Mesenteric fat pad (tissue), 1 donor: ENCODE results near the gene MINDY4. TPM values are rescaled to one million over a fixed set of nuclear protein-coding genes. Genes with fewer than 3 reads are reported as not detected.

Experiments
- DNase-seq: peaks from one replicate; pipeline ENCODE4 v3.0.0-alpha.2; 2020; ENCODE audit warnings: low spot score
- total RNA-seq: library from RNA; stranded (reverse); fragmentation: NEBNext Ultra II Directional; extraction: Animal tissue kit (Norgen Biotek cat#: 25700); gene quantifications from one replicate; pipeline ENCODE4 v1.2.1, GENCODE V29; 2021
- donor health status: DM: yes; HTN: yes; CAD: no.

MINDY4 gene
- total RNA-seq, 1 donor from 2014 or later = 6.8 TPM

DNA sequence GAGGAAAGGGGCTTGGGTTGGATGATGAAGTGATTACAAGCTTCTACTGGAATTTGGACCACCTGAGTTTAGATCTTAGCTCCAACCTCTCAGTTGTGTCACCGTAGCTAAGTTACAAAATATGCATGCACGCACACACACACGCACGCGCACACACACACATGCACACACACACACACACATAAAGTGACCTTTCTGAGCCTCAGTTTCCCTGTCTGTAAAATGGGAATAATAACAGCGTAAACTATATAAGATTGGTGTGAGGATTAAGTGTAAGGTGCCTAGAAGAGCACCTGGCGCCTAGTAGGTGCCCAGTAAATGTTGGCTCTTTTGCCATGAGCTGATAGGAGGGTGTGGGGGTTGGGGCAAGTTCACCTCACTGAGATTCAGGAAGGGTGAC, 127.8 kb downstream of the MINDY4 start:
- DNase-seq = no peak

GRCh38 chr7:30899630-30900029, 128.4 kb downstream of the MINDY4 start:
- DNase-seq = no peak

- no peak for DNase-seq
Measured at GRCh38 chr7:30900053-30900452, 128.8 kb downstream of the MINDY4 start.

GRCh38 chr7:30900803-30901362, 129.7 kb downstream of the MINDY4 start:
- DNase-seq = no peak

- DNase-seq = no peak
Measured at GRCh38 chr7:30901856-30902255, 130.6 kb downstream of the MINDY4 start.

DNA sequence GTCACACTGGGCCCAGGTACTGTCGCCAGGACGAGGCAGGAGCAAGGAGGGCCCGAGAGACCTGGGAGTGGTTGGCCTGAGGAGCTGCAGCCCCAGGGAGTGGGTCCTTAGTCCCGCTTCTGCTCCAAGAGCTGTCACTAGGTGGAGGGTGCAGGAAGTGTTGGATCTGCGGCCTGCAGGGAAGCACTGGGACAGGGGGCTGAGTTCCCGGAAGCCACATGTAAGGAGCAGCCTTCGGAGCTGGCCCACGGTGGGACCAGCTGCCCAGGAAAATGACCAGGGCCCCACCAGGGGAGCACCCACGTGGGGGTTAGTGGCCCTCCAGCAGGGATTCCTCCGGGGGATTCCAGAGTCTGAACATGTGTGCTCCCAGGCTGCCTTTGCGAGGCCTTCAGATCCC, 131.2 kb downstream of the MINDY4 start:
- DNase-seq = no peak

DNA sequence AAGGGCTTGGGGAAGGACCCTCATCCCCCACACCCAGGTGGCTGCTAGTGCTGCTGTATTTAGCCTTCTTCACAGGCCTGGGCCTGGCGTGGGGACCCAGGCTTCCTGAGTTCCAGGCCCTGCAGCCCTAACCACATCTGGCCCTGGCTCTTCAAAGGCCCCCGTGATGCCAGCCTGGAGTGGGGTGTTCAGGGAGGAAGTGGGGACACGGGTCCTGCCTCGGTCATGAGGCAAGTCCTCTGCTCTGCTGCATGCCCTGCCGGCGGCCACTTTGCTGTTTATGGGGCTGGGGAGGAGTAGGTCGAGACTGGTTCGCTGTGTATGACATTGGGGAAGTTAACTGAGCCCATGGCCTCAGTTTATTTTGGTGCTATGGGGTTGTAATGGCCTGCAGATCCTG, 131.9 kb downstream of the MINDY4 start:
- no peak for DNase-seq

- DNase-seq = no peak
Measured at GRCh38 chr7:30904561-30904960, 133.3 kb downstream of the MINDY4 start.

DNA sequence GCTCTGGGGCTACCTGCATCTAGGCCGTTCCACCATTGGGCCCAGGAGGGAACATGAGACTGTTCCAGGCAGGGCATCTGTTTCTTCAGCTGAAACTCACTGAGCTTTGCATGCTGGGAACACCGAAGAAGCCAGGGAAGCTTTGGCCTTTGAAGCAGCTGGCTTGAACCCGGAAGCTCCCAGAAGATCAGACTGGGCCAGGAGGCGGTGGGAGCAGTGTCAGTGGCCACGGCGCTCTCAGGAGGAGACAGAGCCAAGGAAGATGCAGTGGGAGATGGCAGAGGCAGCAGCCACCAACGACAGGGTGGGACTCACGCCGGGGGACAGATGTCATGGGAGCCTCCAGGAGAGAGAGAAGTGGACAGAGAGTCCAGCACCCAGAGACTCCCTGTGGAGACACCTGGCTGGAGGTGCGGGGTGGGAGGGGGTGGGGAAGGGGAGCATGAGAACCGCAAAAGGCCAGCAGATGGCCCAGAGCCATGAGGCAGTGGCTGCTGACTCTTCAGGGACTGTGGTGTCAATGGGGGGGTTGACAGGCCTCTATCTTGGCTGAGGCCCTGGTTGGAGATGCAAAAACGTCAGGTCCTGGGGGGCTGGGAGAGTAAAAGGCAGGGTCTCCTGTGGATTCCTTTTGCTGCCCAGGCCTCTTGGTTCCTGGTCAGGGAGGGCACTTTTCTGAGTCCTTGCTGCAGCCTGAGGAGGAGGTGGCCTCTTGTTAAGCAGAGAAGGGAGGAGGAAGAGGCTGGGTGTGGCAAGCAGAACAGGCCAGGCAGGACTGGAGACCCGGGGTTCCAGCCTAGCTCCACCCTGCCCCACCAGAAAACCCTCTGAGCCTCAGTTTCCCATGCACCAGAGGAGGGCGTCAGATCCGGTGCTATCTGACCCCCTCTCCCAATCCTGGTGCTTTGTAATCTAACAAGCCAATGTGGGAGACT, 134.1 kb downstream of the MINDY4 start:
- no peak for DNase-seq

GRCh38 chr7:30906014-30906413, 134.8 kb downstream of the MINDY4 start:
- no peak for DNase-seq

DNA sequence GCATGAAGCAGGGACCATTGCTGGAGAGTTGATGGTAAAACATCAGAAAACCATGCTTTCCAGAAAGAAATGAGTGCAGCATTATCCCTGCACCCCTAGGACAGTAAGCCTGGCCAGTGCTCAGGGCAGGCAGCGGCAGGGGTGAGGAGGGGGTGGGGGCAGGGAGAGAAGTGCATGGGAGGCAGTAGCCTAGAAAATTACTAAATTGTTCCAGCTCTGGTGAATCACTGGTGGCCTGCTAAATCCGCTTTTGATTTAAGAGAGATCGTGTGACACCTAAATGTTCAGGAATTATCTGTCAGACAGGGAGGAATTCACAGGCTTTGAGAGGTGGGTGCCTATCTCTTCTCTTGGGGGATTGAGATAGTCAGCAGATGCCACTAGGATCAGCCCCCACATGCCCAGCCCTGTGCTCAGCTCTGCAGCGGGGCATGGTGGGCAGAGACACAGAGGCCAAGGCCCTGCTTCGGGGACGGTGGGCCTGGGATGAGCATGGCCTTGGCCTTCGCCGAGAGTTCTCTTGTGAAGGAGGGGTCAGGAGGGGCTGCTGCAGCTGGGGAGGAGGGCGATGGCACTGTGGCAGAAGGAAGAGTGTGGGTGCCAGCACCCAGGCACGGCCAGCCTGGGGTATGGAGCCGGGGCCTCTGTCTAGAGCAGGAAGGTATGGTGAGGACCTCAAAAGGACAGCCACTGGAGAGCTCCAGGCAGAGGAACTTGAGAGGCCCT, 135.5 kb downstream of the MINDY4 start:
- no peak for DNase-seq

- DNase-seq = no peak
Measured at GRCh38 chr7:30907527-30908267, 136.5 kb downstream of the MINDY4 start.

DNA sequence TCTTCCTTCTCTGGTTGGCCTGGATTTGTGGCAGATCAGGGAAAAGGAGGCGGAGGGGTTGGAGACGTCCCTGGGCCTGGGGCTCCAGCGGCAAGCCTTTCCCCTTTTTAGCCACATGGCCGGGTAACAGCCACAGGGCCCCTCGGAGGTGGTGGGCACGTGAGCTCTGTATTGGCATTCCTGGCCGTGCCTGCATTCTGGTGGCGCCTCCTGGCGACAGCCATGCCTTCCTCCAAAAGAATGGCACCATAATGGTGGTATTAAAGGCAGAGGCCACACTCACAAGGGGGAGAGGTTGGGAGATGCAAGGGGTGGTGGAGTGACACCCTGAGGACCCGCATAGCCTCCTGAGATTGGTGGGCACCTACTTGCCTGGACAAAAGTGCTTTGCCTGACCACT, 137.5 kb downstream of the MINDY4 start:
- DNase-seq = no peak

DNA sequence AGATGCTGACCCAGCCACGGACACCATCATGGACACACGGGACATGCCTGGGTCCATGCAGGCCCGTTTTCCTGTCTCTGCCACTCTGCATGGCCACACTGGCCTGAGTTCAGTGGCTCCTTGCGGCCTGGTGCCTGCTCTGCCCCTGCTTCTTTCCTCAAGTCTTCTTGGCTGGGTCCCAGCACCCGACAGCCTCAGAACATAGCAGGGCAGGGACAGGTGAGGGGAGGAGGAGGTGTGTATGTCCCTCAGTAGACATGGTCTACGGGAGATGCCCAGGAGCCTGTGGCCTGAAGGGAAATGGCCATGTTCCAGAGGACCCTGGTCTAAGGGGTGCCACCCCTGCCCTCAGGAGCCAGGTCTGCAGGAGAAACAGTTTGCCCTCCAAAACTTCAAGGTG, 138.2 kb downstream of the MINDY4 start:
- DNase-seq = no peak

DNA sequence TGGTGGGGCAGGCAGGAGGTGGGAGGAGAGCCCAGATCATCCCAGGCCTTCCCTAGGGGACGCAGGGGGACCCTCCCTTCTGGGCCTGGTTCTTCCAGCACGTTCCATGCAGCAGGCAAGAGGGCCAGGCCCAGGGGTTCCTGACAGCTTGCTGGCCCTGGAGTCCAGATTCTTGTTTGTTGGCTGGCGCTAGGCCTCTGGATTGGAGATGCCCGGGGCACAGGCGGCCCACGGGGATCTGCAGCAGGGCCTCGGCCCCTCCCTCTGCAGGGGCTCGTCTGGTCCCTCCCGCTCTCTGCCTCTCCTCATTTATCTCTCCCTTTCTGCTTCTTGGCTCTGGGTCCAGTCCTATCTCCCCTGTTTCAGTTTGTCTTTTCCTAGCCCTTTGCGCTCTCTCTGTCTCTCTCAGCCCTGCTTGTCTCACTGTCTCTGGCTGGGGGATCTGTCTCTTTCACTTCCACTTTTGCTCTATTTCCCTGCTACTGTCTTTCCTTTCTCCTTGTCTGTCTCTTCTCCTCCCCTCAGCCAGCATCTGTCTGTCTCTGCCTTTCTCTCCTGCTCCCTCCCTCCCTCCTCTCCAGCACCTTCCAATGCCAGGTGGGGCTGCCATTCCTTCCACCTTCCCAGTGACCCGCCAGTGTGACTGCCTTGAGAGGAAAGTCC, 139.3 kb downstream of the MINDY4 start:
- no peak for DNase-seq

DNA sequence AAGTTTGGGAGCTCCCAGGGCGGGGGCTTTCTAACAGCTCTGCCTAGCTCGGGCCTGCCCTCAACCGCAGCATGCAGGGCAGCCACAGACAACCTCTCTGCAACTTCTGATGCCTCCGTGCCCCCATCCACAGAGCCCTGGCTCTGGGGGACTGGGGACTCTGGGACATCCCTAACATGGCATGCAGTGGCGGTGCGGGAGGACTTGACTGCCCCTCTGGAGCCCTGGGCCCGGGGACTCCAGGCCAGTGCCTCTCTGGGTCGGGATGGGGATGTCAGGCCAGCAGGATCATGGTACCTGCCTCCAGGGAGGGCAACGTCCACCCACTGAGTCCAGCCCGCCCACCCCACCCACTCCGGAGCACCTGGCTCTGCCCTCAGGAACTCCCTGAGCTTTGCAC, 139.9 kb downstream of the MINDY4 start:
- DNase-seq = no peak

DNA sequence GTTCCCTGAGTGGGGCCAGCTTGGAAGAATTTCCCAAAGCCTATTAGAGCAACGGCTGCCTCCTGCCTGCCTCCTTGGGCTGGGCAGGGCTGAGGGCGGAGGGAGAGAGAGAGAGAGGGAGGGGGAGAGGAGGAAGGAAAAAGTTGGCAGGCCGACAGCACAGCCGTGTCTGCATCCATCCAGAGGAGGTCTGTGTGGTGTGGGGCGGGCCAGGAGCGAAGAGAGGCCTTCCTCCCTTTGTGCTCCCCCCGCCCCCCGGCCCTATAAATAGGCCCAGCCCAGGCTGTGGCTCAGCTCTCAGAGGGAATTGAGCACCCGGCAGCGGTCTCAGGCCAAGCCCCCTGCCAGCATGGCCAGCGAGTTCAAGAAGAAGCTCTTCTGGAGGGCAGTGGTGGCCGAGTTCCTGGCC, 140.3 kb downstream of the MINDY4 start, which contains the start of gene AQP1:
TSS of gene AQP1 (plus strand) at position 293 of the 409 bp plus-strand sequence. CDS start at position 350, 57 bp downstream.
- DNase-seq = no peak

GRCh38 chr7:30912021-30912730, 141.0 kb downstream of the MINDY4 start:
- DNase-seq = no peak

DNA sequence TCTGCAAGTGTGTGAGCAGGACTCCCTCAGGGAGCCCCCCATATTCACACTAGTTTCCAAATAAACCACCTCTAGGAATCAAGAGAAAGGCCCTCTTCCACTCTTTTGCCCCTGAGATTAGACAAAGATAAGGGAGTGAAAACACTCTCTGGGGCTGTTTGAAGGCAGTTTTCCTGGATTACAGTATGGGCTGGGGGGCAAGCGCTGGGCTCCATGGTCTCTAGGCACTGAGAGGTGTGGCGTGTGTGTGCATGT, 141.4 kb downstream of the MINDY4 start:
- no peak for DNase-seq
